ENCODE results near the gene HMOX1.

DNA sequence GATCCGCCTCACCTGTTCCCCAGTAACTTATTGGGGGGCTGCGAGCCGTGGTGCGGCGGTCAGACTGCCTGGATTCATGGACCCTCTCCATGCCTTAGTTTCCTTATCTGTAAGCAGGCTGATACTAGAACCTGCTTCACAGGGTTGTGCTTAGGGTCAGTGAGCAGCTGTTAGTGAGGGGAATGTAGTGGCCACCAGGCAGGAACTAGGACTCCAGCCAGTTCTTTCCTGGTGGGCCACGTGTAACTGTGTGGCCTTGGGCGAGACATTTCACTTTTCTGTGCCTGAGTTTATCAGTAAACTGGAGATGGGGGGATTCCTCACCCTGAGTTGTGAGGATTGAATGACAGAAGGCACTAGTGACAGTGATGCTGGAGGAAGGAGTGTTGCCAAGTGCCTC lies 43.9 kb downstream of the HMOX1 start:
- TF ChIP-seq, protein P1, sequence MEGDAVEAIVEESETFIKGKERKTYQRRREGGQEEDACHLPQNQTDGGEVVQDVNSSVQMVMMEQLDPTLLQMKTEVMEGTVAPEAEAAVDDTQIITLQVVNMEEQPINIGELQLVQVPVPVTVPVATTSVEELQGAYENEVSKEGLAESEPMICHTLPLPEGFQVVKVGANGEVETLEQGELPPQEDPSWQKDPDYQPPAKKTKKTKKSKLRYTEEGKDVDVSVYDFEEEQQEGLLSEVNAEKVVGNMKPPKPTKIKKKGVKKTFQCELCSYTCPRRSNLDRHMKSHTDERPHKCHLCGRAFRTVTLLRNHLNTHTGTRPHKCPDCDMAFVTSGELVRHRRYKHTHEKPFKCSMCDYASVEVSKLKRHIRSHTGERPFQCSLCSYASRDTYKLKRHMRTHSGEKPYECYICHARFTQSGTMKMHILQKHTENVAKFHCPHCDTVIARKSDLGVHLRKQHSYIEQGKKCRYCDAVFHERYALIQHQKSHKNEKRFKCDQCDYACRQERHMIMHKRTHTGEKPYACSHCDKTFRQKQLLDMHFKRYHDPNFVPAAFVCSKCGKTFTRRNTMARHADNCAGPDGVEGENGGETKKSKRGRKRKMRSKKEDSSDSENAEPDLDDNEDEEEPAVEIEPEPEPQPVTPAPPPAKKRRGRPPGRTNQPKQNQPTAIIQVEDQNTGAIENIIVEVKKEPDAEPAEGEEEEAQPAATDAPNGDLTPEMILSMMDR (IDR thresholded peaks at IDR 0.05; ENCODE audit: low read depth, low read length, missing input control): no peak
- TF ChIP-seq FOXA1 (IDR thresholded peaks at IDR 0.05) (no peak), EGR1 (IDR thresholded peaks at IDR 0.05; ENCODE audit: low read depth in 2 of 2) (no peak), FOXA2 (IDR thresholded peaks at IDR 0.05) (no peak), SP1 (IDR thresholded peaks at IDR 0.05) (no peak), RAD21 (IDR thresholded peaks at IDR 0.05) (no peak), RXRA (IDR thresholded peaks at IDR 0.05) (no peak)
- TF ChIP-seq, protein P2, sequence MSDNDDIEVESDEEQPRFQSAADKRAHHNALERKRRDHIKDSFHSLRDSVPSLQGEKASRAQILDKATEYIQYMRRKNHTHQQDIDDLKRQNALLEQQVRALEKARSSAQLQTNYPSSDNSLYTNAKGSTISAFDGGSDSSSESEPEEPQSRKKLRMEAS (IDR thresholded peaks at IDR 0.05): no peak
- TF ChIP-seq, protein P3, sequence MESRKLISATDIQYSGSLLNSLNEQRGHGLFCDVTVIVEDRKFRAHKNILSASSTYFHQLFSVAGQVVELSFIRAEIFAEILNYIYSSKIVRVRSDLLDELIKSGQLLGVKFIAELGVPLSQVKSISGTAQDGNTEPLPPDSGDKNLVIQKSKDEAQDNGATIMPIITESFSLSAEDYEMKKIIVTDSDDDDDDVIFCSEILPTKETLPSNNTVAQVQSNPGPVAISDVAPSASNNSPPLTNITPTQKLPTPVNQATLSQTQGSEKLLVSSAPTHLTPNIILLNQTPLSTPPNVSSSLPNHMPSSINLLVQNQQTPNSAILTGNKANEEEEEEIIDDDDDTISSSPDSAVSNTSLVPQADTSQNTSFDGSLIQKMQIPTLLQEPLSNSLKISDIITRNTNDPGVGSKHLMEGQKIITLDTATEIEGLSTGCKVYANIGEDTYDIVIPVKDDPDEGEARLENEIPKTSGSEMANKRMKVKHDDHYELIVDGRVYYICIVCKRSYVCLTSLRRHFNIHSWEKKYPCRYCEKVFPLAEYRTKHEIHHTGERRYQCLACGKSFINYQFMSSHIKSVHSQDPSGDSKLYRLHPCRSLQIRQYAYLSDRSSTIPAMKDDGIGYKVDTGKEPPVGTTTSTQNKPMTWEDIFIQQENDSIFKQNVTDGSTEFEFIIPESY (IDR thresholded peaks at IDR 0.05): no peak
- TF ChIP-seq, protein P4, sequence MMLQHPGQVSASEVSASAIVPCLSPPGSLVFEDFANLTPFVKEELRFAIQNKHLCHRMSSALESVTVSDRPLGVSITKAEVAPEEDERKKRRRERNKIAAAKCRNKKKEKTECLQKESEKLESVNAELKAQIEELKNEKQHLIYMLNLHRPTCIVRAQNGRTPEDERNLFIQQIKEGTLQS (IDR thresholded peaks at IDR 0.05): no peak
